Measurements from ENCODE around the gene SERPINA12.

GRCh38 chr14:94489336-94489735 lies 19.9 kb downstream of the SERPINA12 start:
- TF ChIP-seq CTCF (conservative IDR thresholded peaks at IDR 0.05) (no peak), ZFX (IDR thresholded peaks at IDR 0.05) (no peak)

All from C4-2B (cell line).